ENCODE results near the gene KIR2DL3. TPM values are rescaled to one million over a fixed set of nuclear protein-coding genes. Genes with fewer than 3 reads are reported as not detected.

The KIR2DL3 gene
- total and polyA plus RNA-seq, 2 of the 4 experiments (the other 2 are of a cell fraction) = not detected

DNA sequence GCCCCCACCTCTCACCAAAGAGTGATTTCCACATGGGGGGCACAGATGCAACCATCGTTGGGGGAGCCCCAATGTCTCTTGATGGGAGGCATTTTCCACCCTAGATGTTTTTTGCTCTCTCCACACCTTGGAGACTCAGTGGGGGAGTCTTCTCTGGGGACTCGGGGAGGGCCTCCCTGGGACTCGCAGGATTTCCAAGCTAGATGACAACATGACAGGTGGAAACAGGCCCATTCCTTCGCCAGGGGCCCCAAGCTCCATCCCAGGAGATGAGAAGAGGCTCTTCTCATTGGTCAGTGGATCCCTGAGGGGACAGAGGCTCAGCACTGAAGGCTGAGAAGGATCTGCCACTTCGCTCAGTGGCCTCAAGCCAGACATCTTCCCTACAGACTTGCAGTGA, 52.4 kb downstream of the KIR2DL3 start:
- Histone ChIP-seq H2BK120ac (ENCODE audit: low read depth, low read length) (no peak overlapping the region), H3K9ac (ENCODE audit: low read depth, low read length) (no peak overlapping the region), H3K56ac (ENCODE audit: extremely low read depth, insufficient read depth, low read length) (no peak overlapping the region), H4K5ac (ENCODE audit: low read depth, low read length) (no peak overlapping the region), H3K23ac (ENCODE audit: low read depth, low read length) (no peak overlapping the region), H3K36me3 (ENCODE audit: control insufficient read depth, insufficient read depth, low read length) (no peaks in the 10 kb centered on the region), H3K27ac (ENCODE audit: insufficient read depth, low read length) (no peak overlapping the region), H4K91ac (ENCODE audit: insufficient read depth, low read depth, low read length) (no peak overlapping the region), H3K27me3 (ENCODE audit: control insufficient read depth, insufficient read depth, low read length) (no peaks in the 10 kb centered on the region), H3K4me1 (ENCODE audit: control insufficient read depth, insufficient read depth, low read length) (no peaks in the 10 kb centered on the region), H4K20me1 (ENCODE audit: insufficient read depth, low read length) (no peaks in the 10 kb centered on the region), H2BK5ac (ENCODE audit: low read depth, low read length, poor library complexity, severe bottlenecking) (no peak overlapping the region), H4K8ac (ENCODE audit: low read depth in 2 of 2, low read length in 2 of 2) (no peak overlapping the region), H2BK20ac (ENCODE audit: low read depth, low read length) (no peak overlapping the region), H2BK15ac (ENCODE audit: low read depth, low read length) (no peak overlapping the region), H3K4ac (ENCODE audit: low read depth, low read length) (no peak overlapping the region), H2AK5ac (ENCODE audit: low read depth, low read length) (no peak overlapping the region), H3K9me3 (ENCODE audit: control insufficient read depth, insufficient read depth, low read length) (peaks cover 27% of the 10 kb centered on the region), H3K4me3 (ENCODE audit: insufficient read depth, low read depth, low read length) (no peak overlapping the region), H3K4me2 (ENCODE audit: low read depth, low read length) (no peak overlapping the region), H2AFZ (replicated peaks; ENCODE audit: low read length, poor library complexity) (no peak overlapping the region), H2AK9ac (replicated peaks; ENCODE audit: low read depth, low read length, poor library complexity) (no peak overlapping the region), H3K18ac (ENCODE audit: low read depth, low read length) (no peak overlapping the region), H3K9me1 (ENCODE audit: insufficient read depth, low read length) (no peaks in the 10 kb centered on the region), H3K79me1 (ENCODE audit: low read depth in 1 of 2, low read length in 2 of 2) (no peaks in the 10 kb centered on the region), H3K14ac (replicated peaks; ENCODE audit: low read depth, low read length) (no peak overlapping the region)
- dilution Hi-C loops (cut with HindIII; ENCODE audit: low sequenced_read_pairs, unreplicated experiment) (no loop called here), intact Hi-C loops (cut with micrococcal nuclease) (no loop called here), in situ Hi-C loops (cut with MboI; ENCODE audit: low sequenced_read_pairs) (no loop called here)
- ChIA-PET POLR2A (ENCODE audit: unreplicated experiment) (no interaction called here), CTCF (no interaction called here)
- TF ChIP-seq MXI1 (IDR thresholded peaks at IDR 0.05; ENCODE audit: borderline replicate concordance, low read depth, low read length) (no peak), RFX5 (IDR thresholded peaks at IDR 0.05; ENCODE audit: low read depth, low read length) (no peak), BHLHE40 (IDR thresholded peaks at IDR 0.05; ENCODE audit: low read depth, low read length) (no peak), RCOR1 (IDR thresholded peaks at IDR 0.05; ENCODE audit: insufficient replicate concordance, low read length) (no peak), USF2 (IDR thresholded peaks at IDR 0.05; ENCODE audit: low read depth, low read length) (no peak), NFE2L2 (IDR thresholded peaks at IDR 0.05; ENCODE audit: low read depth, low read length) (no peak), RAD21 (IDR thresholded peaks at IDR 0.05; ENCODE audit: low read length) (no peak), MAFK (IDR thresholded peaks at IDR 0.05; ENCODE audit: low read depth, low read length) (no peak), CHD1 (IDR thresholded peaks at IDR 0.05; ENCODE audit: low read depth, low read length) (no peak), FOS (IDR thresholded peaks at IDR 0.05; ENCODE audit: low read depth, low read length) (no peak), MAZ (IDR thresholded peaks at IDR 0.05; ENCODE audit: borderline replicate concordance, low read depth, low read length) (no peak), CEBPB (IDR thresholded peaks at IDR 0.05; ENCODE audit: low read depth, low read length) (no peak), ELK1 (IDR thresholded peaks at IDR 0.05; ENCODE audit: borderline replicate concordance, low read depth, low read length) (no peak), POLR2A (IDR thresholded peaks at IDR 0.05; ENCODE audit: low read depth, low read length) (no peak), SMC3 (IDR thresholded peaks at IDR 0.05; ENCODE audit: low read depth, low read length) (no peak)
- TF ChIP-seq, protein P1, sequence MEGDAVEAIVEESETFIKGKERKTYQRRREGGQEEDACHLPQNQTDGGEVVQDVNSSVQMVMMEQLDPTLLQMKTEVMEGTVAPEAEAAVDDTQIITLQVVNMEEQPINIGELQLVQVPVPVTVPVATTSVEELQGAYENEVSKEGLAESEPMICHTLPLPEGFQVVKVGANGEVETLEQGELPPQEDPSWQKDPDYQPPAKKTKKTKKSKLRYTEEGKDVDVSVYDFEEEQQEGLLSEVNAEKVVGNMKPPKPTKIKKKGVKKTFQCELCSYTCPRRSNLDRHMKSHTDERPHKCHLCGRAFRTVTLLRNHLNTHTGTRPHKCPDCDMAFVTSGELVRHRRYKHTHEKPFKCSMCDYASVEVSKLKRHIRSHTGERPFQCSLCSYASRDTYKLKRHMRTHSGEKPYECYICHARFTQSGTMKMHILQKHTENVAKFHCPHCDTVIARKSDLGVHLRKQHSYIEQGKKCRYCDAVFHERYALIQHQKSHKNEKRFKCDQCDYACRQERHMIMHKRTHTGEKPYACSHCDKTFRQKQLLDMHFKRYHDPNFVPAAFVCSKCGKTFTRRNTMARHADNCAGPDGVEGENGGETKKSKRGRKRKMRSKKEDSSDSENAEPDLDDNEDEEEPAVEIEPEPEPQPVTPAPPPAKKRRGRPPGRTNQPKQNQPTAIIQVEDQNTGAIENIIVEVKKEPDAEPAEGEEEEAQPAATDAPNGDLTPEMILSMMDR (conservative IDR thresholded peaks at IDR 0.05; ENCODE audit: low read depth, low read length) = no peak
- no TSS peak for BruUV-seq (replicated peaks)
- DNase-seq (no peak), ATAC-seq (ENCODE audit: low read depth) (no peak)
- WGBS, 2 experiments (ENCODE audit: extremely low coverage in 2 of 2, insufficient read length in 1 of 2) = no CpG with 5 or more reads among the region's 5 CpGs
